ENCODE measurements around the gene CHST1. TPM values are rescaled to one million over a fixed set of nuclear protein-coding genes. Genes with fewer than 3 reads are reported as not detected.

CHST1 gene
- total RNA-seq, 4 donors from 2014 or later = 3.3 to 6.9 (median 3.7) TPM

GRCh38 chr11:45670386-45671135 lies 5.1 kb upstream of the CHST1 start:
- DNase-seq (ENCODE audit: extremely low spot score) = no peak
- intact Hi-C loops (cut with DNase I) = no loop called here
- no peaks in the 10 kb centered on the region for H3K9me3 ChIP-seq
- peaks cover 0 to 9% (median 6%) of the 10 kb centered on the region in 4 donors for H3K4me1 ChIP-seq
- no peaks in the 10 kb centered on the region for H3K27me3 ChIP-seq
- H3K4me3 ChIP-seq = no peak overlapping the region
- TF ChIP-seq POLR2AphosphoS5 (IDR thresholded peaks at IDR 0.05) = no peak
- TF ChIP-seq, protein P1, sequence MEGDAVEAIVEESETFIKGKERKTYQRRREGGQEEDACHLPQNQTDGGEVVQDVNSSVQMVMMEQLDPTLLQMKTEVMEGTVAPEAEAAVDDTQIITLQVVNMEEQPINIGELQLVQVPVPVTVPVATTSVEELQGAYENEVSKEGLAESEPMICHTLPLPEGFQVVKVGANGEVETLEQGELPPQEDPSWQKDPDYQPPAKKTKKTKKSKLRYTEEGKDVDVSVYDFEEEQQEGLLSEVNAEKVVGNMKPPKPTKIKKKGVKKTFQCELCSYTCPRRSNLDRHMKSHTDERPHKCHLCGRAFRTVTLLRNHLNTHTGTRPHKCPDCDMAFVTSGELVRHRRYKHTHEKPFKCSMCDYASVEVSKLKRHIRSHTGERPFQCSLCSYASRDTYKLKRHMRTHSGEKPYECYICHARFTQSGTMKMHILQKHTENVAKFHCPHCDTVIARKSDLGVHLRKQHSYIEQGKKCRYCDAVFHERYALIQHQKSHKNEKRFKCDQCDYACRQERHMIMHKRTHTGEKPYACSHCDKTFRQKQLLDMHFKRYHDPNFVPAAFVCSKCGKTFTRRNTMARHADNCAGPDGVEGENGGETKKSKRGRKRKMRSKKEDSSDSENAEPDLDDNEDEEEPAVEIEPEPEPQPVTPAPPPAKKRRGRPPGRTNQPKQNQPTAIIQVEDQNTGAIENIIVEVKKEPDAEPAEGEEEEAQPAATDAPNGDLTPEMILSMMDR (IDR thresholded peaks at IDR 0.05) = no peak
- TF ChIP-seq POLR2A (IDR thresholded peaks at IDR 0.05; ENCODE audit: low read depth) = no peak
- no peak for TF ChIP-seq EP300 (IDR thresholded peaks at IDR 0.05)
- no peak overlapping the region for H3K27ac ChIP-seq (replicated peaks in 1 of 4)
- 98% methylated on average over 4 of the region's 14 CpGs for WGBS
- H3K36me3 ChIP-seq = no peaks in the 10 kb centered on the region

- peaks cover 0 to 3% (median 0%) of the 10 kb centered on the region in 4 donors for H3K27me3 ChIP-seq
- H3K4me3 ChIP-seq = no peak overlapping the region
- H3K27ac ChIP-seq (replicated peaks in 1 of 4) = no peak overlapping the region
- no peaks in the 10 kb centered on the region for H3K9me3 ChIP-seq
- no peaks in the 10 kb centered on the region for H3K36me3 ChIP-seq
- intact Hi-C loops (cut with DNase I) = no loop called here
- peaks cover 0 to 14% (median 11%) of the 10 kb centered on the region in 4 donors for H3K4me1 ChIP-seq
- TF ChIP-seq, protein P1 (IDR thresholded peaks at IDR 0.05) = no peak
- TF ChIP-seq EP300 (IDR thresholded peaks at IDR 0.05) = no peak
- TF ChIP-seq POLR2A (IDR thresholded peaks at IDR 0.05; ENCODE audit: low read depth) = no peak
- TF ChIP-seq POLR2AphosphoS5 (IDR thresholded peaks at IDR 0.05) = no peak
- DNase-seq (ENCODE audit: extremely low spot score) = no peak
- 90% methylated on average over 3 of the region's 4 CpGs for WGBS
Observed at GRCh38 chr11:45669956-45670355, 4.5 kb upstream of the CHST1 start.

DNA sequence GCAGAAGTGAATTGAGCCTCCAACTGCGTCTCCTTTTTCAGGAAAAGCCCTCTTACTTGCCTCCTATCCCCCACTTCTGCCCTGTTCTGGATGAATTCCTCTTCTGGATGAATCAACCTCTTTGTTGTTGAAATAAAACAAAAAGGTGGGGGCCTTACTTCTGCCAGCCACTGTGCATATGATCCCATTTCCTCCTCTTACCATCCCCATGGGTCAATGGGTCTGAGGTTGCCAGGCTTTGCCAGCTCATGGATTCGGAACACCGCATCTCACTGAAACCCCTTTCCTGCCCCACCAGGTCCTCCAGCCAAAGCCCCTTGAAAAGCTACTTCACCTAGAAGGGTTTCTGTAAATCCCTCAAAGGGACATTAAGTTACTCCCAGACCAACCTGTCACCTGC lies 3.7 kb upstream of the CHST1 start:
- no peak for DNase-seq (ENCODE audit: extremely low spot score)

DNA sequence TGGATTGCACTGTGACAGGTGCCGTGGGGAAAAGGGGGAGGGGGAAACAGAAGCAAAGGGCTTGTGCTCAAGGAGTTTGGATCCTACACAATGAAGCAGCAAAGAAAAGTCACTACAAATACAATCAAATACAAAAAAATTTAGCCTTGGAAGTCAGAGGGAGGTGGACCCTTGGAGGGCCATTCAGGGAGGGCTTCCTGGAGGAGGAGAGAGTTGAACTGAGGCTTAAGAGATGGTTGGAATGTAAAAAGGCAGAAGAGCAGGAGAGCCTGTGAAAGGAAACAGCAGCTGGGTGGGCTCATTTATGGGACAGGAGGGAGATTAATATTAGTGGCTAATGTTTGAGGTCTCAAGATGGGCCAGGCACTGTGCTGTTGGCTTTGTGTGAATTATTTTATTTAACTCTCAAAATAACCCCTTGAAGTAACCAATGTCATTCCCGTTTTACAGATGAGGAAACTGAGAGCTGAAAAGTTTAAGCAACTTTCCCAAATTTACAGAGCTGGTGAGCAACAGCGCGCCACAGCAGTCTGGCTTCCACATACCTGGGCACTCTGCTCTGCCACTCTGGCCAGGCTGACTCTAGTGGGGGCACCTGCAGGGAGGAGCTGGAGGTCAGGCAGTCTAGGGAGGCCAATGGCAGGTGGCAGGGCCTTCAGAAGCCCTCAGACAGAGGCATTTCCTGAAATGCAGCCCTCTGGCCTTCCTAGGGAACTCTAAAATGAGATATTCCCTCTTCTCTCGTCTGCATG lies 2.7 kb upstream of the CHST1 start:
- intact Hi-C loops (cut with DNase I) = no loop called here
- 89% methylated on average over 4 of the region's 5 CpGs for WGBS
- Histone ChIP-seq H3K27me3 (peaks cover 0 to 21% (median 6%) of the 10 kb centered on the region in 4 donors), H3K4me3 (no peak overlapping the region), H3K9me3 (no peaks in the 10 kb centered on the region), H3K27ac (replicated peaks in 1 of 4) (no peak overlapping the region), H3K36me3 (no peaks in the 10 kb centered on the region), H3K4me1 (peaks cover 15 to 31% (median 28%) of the 10 kb centered on the region in 4 donors)
- DNase-seq (ENCODE audit: extremely low spot score) = no peak
- TF ChIP-seq, protein P1 (IDR thresholded peaks at IDR 0.05) = no peak
- TF ChIP-seq EP300 (IDR thresholded peaks at IDR 0.05) = no peak
- TF ChIP-seq POLR2AphosphoS5 (IDR thresholded peaks at IDR 0.05) = no peak
- TF ChIP-seq POLR2A (IDR thresholded peaks at IDR 0.05; ENCODE audit: low read depth) = no peak

More for the DNA sequence above, 3.7 kb upstream of the CHST1 start:
- TF ChIP-seq EP300 (IDR thresholded peaks at IDR 0.05) (no peak), POLR2A (IDR thresholded peaks at IDR 0.05; ENCODE audit: low read depth) (no peak), POLR2AphosphoS5 (IDR thresholded peaks at IDR 0.05) (no peak)
- Histone ChIP-seq H3K9me3 (no peaks in the 10 kb centered on the region), H3K4me3 (no peak overlapping the region), H3K36me3 (no peaks in the 10 kb centered on the region), H3K27me3 (peaks cover 0 to 11% (median 3%) of the 10 kb centered on the region in 4 donors), H3K27ac (replicated peaks in 1 of 4) (no peak overlapping the region), H3K4me1 (peaks cover 7 to 22% (median 19%) of the 10 kb centered on the region in 4 donors)
- 97% methylated on average over 3 of the region's 3 CpGs for WGBS
- intact Hi-C loops (cut with DNase I) = no loop called here

Measured in esophagus muscularis mucosa (tissue), 4 donors.